ENCODE data around the gene QRICH2. TPM values are rescaled to one million over a fixed set of nuclear protein-coding genes. Genes with fewer than 3 reads are reported as not detected.
"Not testable (repeated sequence)": the region's sequence is repeated elsewhere in the genome, so short reads cannot be mapped to it uniquely, and the experiment has no call there.

The QRICH2 gene
- total RNA-seq, 2 experiments from 2014 or later = 0.87 to 1.6 TPM

- DNase-seq = peak; percentile 43
- Mint-ChIP-seq H3K4me1 (peaks cover 47% of the 10 kb centered on the region), H3K4me3 (peak overlapping the region; percentile 95), H3K27ac (peak overlapping the region; percentile 100), H3K27me3 (peaks cover 5% of the 10 kb centered on the region), H3K36me3 (peaks cover 52% of the 10 kb centered on the region), H3K9me3 (no peaks in the 10 kb centered on the region)
Measured at GRCh38 chr17:76268991-76269981, 38.8 kb downstream of the QRICH2 start.

GRCh38 chr17:76268015-76268749 lies 39.9 kb downstream of the QRICH2 start:
- Mint-ChIP-seq H3K9me3 (no peaks in the 10 kb centered on the region), H3K27ac (peak overlapping the region; percentile 100), H3K4me3 (peak overlapping the region; percentile 95), H3K36me3 (peaks cover 52% of the 10 kb centered on the region), H3K27me3 (peaks cover 5% of the 10 kb centered on the region), H3K4me1 (peaks cover 48% of the 10 kb centered on the region)
- peak; percentile 82 for DNase-seq

- H3K27me3 Mint-ChIP-seq, H3K9me3 Mint-ChIP-seq: not testable (repeated sequence)
- H3K4me3 Mint-ChIP-seq = peak overlapping the region; percentile 95
- H3K4me1 Mint-ChIP-seq = peaks cover 48% of the 10 kb centered on the region
- DNase-seq = peak; percentile 47
- peak overlapping the region; percentile 100 for H3K27ac Mint-ChIP-seq
- peaks cover 52% of the 10 kb centered on the region for H3K36me3 Mint-ChIP-seq
Measured at GRCh38 chr17:76267581-76268001, 40.5 kb downstream of the QRICH2 start.

GRCh38 chr17:76267051-76267576 lies 41.0 kb downstream of the QRICH2 start:
- H3K36me3 Mint-ChIP-seq = peaks cover 52% of the 10 kb centered on the region
- H3K4me1 Mint-ChIP-seq = peaks cover 51% of the 10 kb centered on the region
- peak overlapping the region; percentile 100 for H3K27ac Mint-ChIP-seq
- no peak for DNase-seq
- no peaks in the 10 kb centered on the region for H3K9me3 Mint-ChIP-seq
- peak overlapping the region; percentile 95 for H3K4me3 Mint-ChIP-seq
- peaks cover 5% of the 10 kb centered on the region for H3K27me3 Mint-ChIP-seq

GRCh38 chr17:76266244-76266938 lies 41.7 kb downstream of the QRICH2 start:
- Mint-ChIP-seq H3K27ac (peak overlapping the region; percentile 100), H3K4me1 (peaks cover 57% of the 10 kb centered on the region), H3K36me3 (peaks cover 48% of the 10 kb centered on the region), H3K9me3 (no peaks in the 10 kb centered on the region), H3K4me3 (peak overlapping the region; percentile 95), H3K27me3 (peaks cover 5% of the 10 kb centered on the region)
- DNase-seq = no peak

- Mint-ChIP-seq H3K9me3 (no peaks in the 10 kb centered on the region), H3K27ac (peak overlapping the region; percentile 100), H3K27me3 (peaks cover 5% of the 10 kb centered on the region), H3K4me1 (peaks cover 54% of the 10 kb centered on the region), H3K4me3 (peak overlapping the region; percentile 95), H3K36me3 (peaks cover 43% of the 10 kb centered on the region)
- DNase-seq = peak; percentile 64
Measured at GRCh38 chr17:76265624-76266243, 42.3 kb downstream of the QRICH2 start.

- peak within 1 kb of the TSS; percentile 100 for H3K27ac Mint-ChIP-seq
Measured at GRCh38 chr17:76264755-76265623, 43.1 kb downstream of the QRICH2 start, which contains the start of gene UBALD2. Gene UBALD2, plus strand, starts transcription at chr17:76265348. Its CDS starts 158 bp downstream, at chr17:76265506.

GRCh38 chr17:76264425-76264754 lies 43.7 kb downstream of the QRICH2 start:
- peak overlapping the region; percentile 66 for H3K4me3 Mint-ChIP-seq
- H3K27me3 Mint-ChIP-seq = peaks cover 5% of the 10 kb centered on the region
- no peak for DNase-seq
- H3K36me3 Mint-ChIP-seq = peaks cover 34% of the 10 kb centered on the region
- peak overlapping the region; percentile 84 for H3K27ac Mint-ChIP-seq
- peaks cover 52% of the 10 kb centered on the region for H3K4me1 Mint-ChIP-seq
- no peaks in the 10 kb centered on the region for H3K9me3 Mint-ChIP-seq

More at GRCh38 chr17:76264755-76265623, 43.1 kb downstream of the QRICH2 start, which contains the start of gene UBALD2:
- peak within 1 kb of the TSS; percentile 95 for H3K4me3 Mint-ChIP-seq
- peaks cover 40% of the 10 kb centered on the region for H3K36me3 Mint-ChIP-seq
- DNase-seq = peak; percentile 99
- H3K4me1 Mint-ChIP-seq = peaks cover 53% of the 10 kb centered on the region
- peaks cover 5% of the 10 kb centered on the region for H3K27me3 Mint-ChIP-seq
- H3K9me3 Mint-ChIP-seq = no peaks in the 10 kb centered on the region

- no peaks in the 10 kb centered on the region for H3K9me3 Mint-ChIP-seq
- H3K36me3 Mint-ChIP-seq = peaks cover 29% of the 10 kb centered on the region
- peak overlapping the region; percentile 84 for H3K27ac Mint-ChIP-seq
- peaks cover 49% of the 10 kb centered on the region for H3K4me1 Mint-ChIP-seq
- H3K4me3 Mint-ChIP-seq = peak overlapping the region; percentile 66
- peaks cover 5% of the 10 kb centered on the region for H3K27me3 Mint-ChIP-seq
- DNase-seq = no peak
Measured at GRCh38 chr17:76263896-76264295, 44.2 kb downstream of the QRICH2 start.

GRCh38 chr17:76262732-76263344 lies 45.2 kb downstream of the QRICH2 start:
- Mint-ChIP-seq H3K27ac (peak overlapping the region; percentile 84), H3K4me3 (peak overlapping the region; percentile 58), H3K27me3 (peaks cover 1% of the 10 kb centered on the region), H3K36me3 (peaks cover 18% of the 10 kb centered on the region), H3K9me3 (no peaks in the 10 kb centered on the region), H3K4me1 (peaks cover 42% of the 10 kb centered on the region)
- DNase-seq = peak; percentile 47

GRCh38 chr17:76261421-76262215 lies 46.5 kb downstream of the QRICH2 start:
- peaks cover 42% of the 10 kb centered on the region for H3K4me1 Mint-ChIP-seq
- peaks cover 2% of the 10 kb centered on the region for H3K9me3 Mint-ChIP-seq
- no peaks in the 10 kb centered on the region for H3K27me3 Mint-ChIP-seq
- peak overlapping the region; percentile 84 for H3K27ac Mint-ChIP-seq
- H3K36me3 Mint-ChIP-seq = peaks cover 10% of the 10 kb centered on the region
- DNase-seq = no peak
- no peak overlapping the region for H3K4me3 Mint-ChIP-seq

- Mint-ChIP-seq H3K4me1 (peaks cover 50% of the 10 kb centered on the region), H3K4me3 (no peak overlapping the region), H3K36me3 (peaks cover 6% of the 10 kb centered on the region), H3K27me3 (no peaks in the 10 kb centered on the region), H3K9me3 (peaks cover 2% of the 10 kb centered on the region), H3K27ac (peak overlapping the region; percentile 58)
- DNase-seq = no peak
Measured at GRCh38 chr17:76260669-76261068, 47.4 kb downstream of the QRICH2 start.

Data from activated naive CD8-positive, alpha-beta T cell treated with anti-CD3 and anti-CD28 coated beads for 36 hours (primary cell).